GM18870 (cell line): ENCODE data around the gene ZNF207.
A peak's percentile ranks its signal among the peaks of the same experiment; 100 is the strongest.
"Not testable (repeated sequence)": the region's sequence is repeated elsewhere in the genome, so short reads cannot be mapped to it uniquely, and the experiment has no call there.

ENCODE experiments used
- ATAC-seq: cut with Tn5 transposase; IDR thresholded peaks from one replicate; pipeline ENCODE4 v1.9.1; 2021; ENCODE audit warnings: moderate library complexity; ENCODE audit not compliant: unreplicated experiment

The ZNF207 gene

GRCh38 chr17:32349854-32350665 lies at the start of gene ZNF207:
Gene ZNF207 (plus strand): TSS chr17:32350157. CDS start chr17:32350286, 129 bp downstream.
- ATAC-seq: peak; percentile 86

- no peak for ATAC-seq
Observed at GRCh38 chr17:32302037-32302436, 47.9 kb upstream of the ZNF207 start.

GRCh38 chr17:32302860-32303649 lies 46.9 kb upstream of the ZNF207 start:
- no peak for ATAC-seq

- no peak for ATAC-seq
Observed at GRCh38 chr17:32303781-32304288, 46.1 kb upstream of the ZNF207 start.

GRCh38 chr17:32305049-32305448 lies 44.9 kb upstream of the ZNF207 start:
- no peak for ATAC-seq

GRCh38 chr17:32307658-32308057 lies 42.3 kb upstream of the ZNF207 start:
- ATAC-seq: no peak

- ATAC-seq: no peak
Observed at GRCh38 chr17:32311028-32311536, 38.9 kb upstream of the ZNF207 start.

GRCh38 chr17:32314636-32315035 lies 35.3 kb upstream of the ZNF207 start:
- no peak for ATAC-seq

GRCh38 chr17:32315171-32315570 lies 34.8 kb upstream of the ZNF207 start:
- ATAC-seq: no peak

- not testable (repeated sequence) for ATAC-seq
Observed at GRCh38 chr17:32316653-32317052, 33.3 kb upstream of the ZNF207 start.

GRCh38 chr17:32317353-32317752 lies 32.6 kb upstream of the ZNF207 start:
- no peak for ATAC-seq

GRCh38 chr17:32318071-32318470 lies 31.9 kb upstream of the ZNF207 start:
- no peak for ATAC-seq

GRCh38 chr17:32319548-32319905 lies 30.4 kb upstream of the ZNF207 start:
- peak; percentile 60 for ATAC-seq

- not testable (repeated sequence) for ATAC-seq
Observed at GRCh38 chr17:32320080-32320479, 29.9 kb upstream of the ZNF207 start.

- ATAC-seq: no peak
Observed at GRCh38 chr17:32320847-32321246, 29.1 kb upstream of the ZNF207 start.

- no peak for ATAC-seq
Observed at GRCh38 chr17:32323046-32323445, 26.9 kb upstream of the ZNF207 start.

GRCh38 chr17:32323811-32324491 lies 26.0 kb upstream of the ZNF207 start:
- no peak for ATAC-seq

- ATAC-seq: no peak
Observed at GRCh38 chr17:32327911-32328310, 22.0 kb upstream of the ZNF207 start.

- ATAC-seq: no peak
Observed at GRCh38 chr17:32330147-32330546, 19.8 kb upstream of the ZNF207 start.

- no peak for ATAC-seq
Observed at GRCh38 chr17:32331243-32332040, 18.5 kb upstream of the ZNF207 start.
